T-cell (primary cell): ENCODE measurements around the gene PARP8. TPM values are rescaled to one million over a fixed set of nuclear protein-coding genes. Genes with fewer than 3 reads are reported as not detected.
A peak's percentile ranks its signal among the peaks of the same experiment; 100 is the strongest.

Source experiments
- ATAC-seq, 4 experiments: fragments of 200-7000 bp in 3 of 4; fragments of 150-1000 bp in 1 of 4; cut with Tn5 transposase; replicated peaks in 1 of 4; 1 replicate in 3 of 4; 2 replicates in 1 of 4; pipeline ENCODE4 v1.10.0; 2021; ENCODE audit warnings: moderate library complexity in 3 of 4, mild to moderate bottlenecking in 2 of 4, moderate number of reproducible peaks in 1 of 4
- CTCF ChIA-PET, 2 donors: fragments of 300-600 bp; sonication (Branson Sonifier 250); formaldehyde crosslinking; loops; one replicate each; lab custom pipeline; 2022; ENCODE audit warnings: antibody characterized with exemption in 2 of 2; lab: Charles Lee
- POLR2A ChIA-PET, 2 donors: fragments of 300-600 bp; sonication (Branson Sonifier 250); formaldehyde crosslinking; loops; one replicate each; lab custom pipeline; 2022; ENCODE audit warnings: antibody characterized with exemption in 2 of 2; lab: Charles Lee
- DNase-seq, 35 experiments: peaks; one replicate each; pipeline versions ENCODE4 v3.0.0 to v3.0.0-alpha.2; 2013 to 2023
- H3K27ac ChIP-seq: one replicate; pipeline ENCODE4 v1.5.1; 2013; ENCODE audit warnings: low read length
- H3K27me3 ChIP-seq, 2 experiments: replicated peaks in 1 of 2; 1 replicate in 1 of 2; 2 replicates in 1 of 2; pipeline versions ENCODE4 v1.6.1 to v1.7.0; 2013; ENCODE audit warnings: low read length in 1 of 2, mixed read lengths in 1 of 2; ENCODE audit not compliant: control insufficient read depth in 2 of 2, insufficient read depth in 2 of 2; ENCODE audit errors: extremely low read depth in 1 of 2
- H3K36me3 ChIP-seq, 2 donors: 1 replicate in 1 of 2; 2 replicates in 1 of 2; pipeline versions ENCODE4 v1.6.1 to v1.7.0; 2013; ENCODE audit warnings: low read length in 1 of 2; ENCODE audit not compliant: control insufficient read depth in 2 of 2, insufficient read depth in 1 of 2; ENCODE audit errors: extremely low read depth in 1 of 2
- H3K4me1 ChIP-seq, 2 experiments: 1 replicate in 1 of 2; 2 replicates in 1 of 2; pipeline versions ENCODE4 v1.6.1 to v1.7.0; 2013; ENCODE audit warnings: low read length in 2 of 2, mixed read lengths in 1 of 2; ENCODE audit not compliant: insufficient read depth in 2 of 2, control insufficient read depth in 1 of 2; ENCODE audit errors: extremely low read depth in 1 of 2
- H3K4me3 ChIP-seq, 2 donors: 1 replicate in 1 of 2; 2 replicates in 1 of 2; pipeline versions ENCODE4 v1.5.1 to v1.7.0; 2013; ENCODE audit warnings: mild to moderate bottlenecking in 2 of 2, low read length in 1 of 2, moderate library complexity in 1 of 2; ENCODE audit not compliant: control insufficient read depth in 1 of 2; ENCODE audit errors: extremely low read depth in 1 of 2
- H3K9me3 ChIP-seq: 2 replicates; pipeline ENCODE4 v1.7.0; 2013
- H3K27ac Mint-ChIP-seq, 2 donors: one replicate each; pipeline ENCODE4 v1.8.0; 2020 to 2021; ENCODE audit warnings: mild to moderate bottlenecking in 2 of 2, mixed read lengths in 2 of 2
- H3K27me3 Mint-ChIP-seq, 2 donors: one replicate each; pipeline ENCODE4 v1.8.0; 2021 to 2022; ENCODE audit warnings: mixed read lengths in 2 of 2
- H3K36me3 Mint-ChIP-seq: one replicate; pipeline ENCODE4 v1.8.0; 2021; ENCODE audit warnings: mixed read lengths
- H3K4me1 Mint-ChIP-seq, 3 donors: one replicate each; pipeline ENCODE4 v1.8.0; 2020 to 2022; ENCODE audit warnings: mixed read lengths in 3 of 3, mild to moderate bottlenecking in 1 of 3
- H3K4me3 Mint-ChIP-seq, 3 donors: one replicate each; pipeline ENCODE4 v1.8.0; 2020 to 2022; ENCODE audit warnings: mild to moderate bottlenecking in 3 of 3, mixed read lengths in 3 of 3, moderate library complexity in 3 of 3
- H3K9me3 Mint-ChIP-seq, 3 donors: one replicate each; pipeline ENCODE4 v1.8.0; 2020 to 2022; ENCODE audit warnings: mixed read lengths in 3 of 3
- WGBS: methylation state at CpG from one replicate; pipeline ENCODE4 v1.1.5; 2013; ENCODE audit warnings: missing lambda C conversion rate; ENCODE audit not compliant: insufficient coverage; 5-methylcytosine and 5-hydroxymethylcytosine counted together
- total RNA-seq, 35 experiments: library from RNA in 6 of 35; stranded (reverse) in 6 of 35; fragments of 120-200 nt in 1 of 35; gene quantifications; one replicate each; pipeline versions ENCODE4 v1.2.1 to v1.2.4 and lab custom pipeline; 2013 to 2026

Gene PARP8
- total RNA-seq, 5 donors from 2014 or later (not counting 1 experiment from before 2014, with no cell fraction given): 92.8 to 252 (median 136) TPM

- no peaks in the 10 kb centered on the region for H3K27me3 ChIP-seq
- H3K4me3 ChIP-seq: no peak overlapping the region
- DNase-seq: no peak
- peaks cover 0 to 3% of the 10 kb centered on the region in 2 experiments for H3K4me1 ChIP-seq
- Mint-ChIP-seq H3K4me3 (no peak overlapping the region), H3K4me1 (peaks cover 19 to 30% (median 25%) of the 10 kb centered on the region in 3 donors), H3K27ac (peak overlapping the region; percentile 68 to 79), H3K9me3 (peaks cover 0 to 1% (median under 1%) of the 10 kb centered on the region in 3 donors), H3K36me3 (no peaks in the 10 kb centered on the region), H3K27me3 (no peaks in the 10 kb centered on the region)
- POLR2A ChIA-PET: no interaction called here
- no peak overlapping the region for H3K27ac ChIP-seq
- 60% methylated on average over 2 of the region's 3 CpGs for WGBS
- H3K36me3 ChIP-seq: no peaks in the 10 kb centered on the region
- no peaks in the 10 kb centered on the region for H3K9me3 ChIP-seq
- CTCF ChIA-PET: no interaction called here
- no peak for ATAC-seq
Measured at GRCh38 chr5:50647726-50648125, 18.7 kb upstream of the PARP8 start.

- no peaks in the 10 kb centered on the region for H3K27me3 ChIP-seq
- H3K9me3 ChIP-seq: no peaks in the 10 kb centered on the region
- WGBS: 80% methylated on average over 1 of the region's 3 CpGs
- H3K4me3 Mint-ChIP-seq: no peak overlapping the region
- H3K27ac ChIP-seq: no peak overlapping the region
- DNase-seq: peak in 2 of 35 experiments; percentile 8 to 23
- H3K36me3 Mint-ChIP-seq: no peaks in the 10 kb centered on the region
- POLR2A ChIA-PET: no interaction called here
- H3K36me3 ChIP-seq: no peaks in the 10 kb centered on the region
- peaks cover 21 to 29% (median 23%) of the 10 kb centered on the region in 3 donors for H3K4me1 Mint-ChIP-seq
- no peak for ATAC-seq
- H3K27me3 Mint-ChIP-seq: no peaks in the 10 kb centered on the region
- CTCF ChIA-PET: no interaction called here
- no peak overlapping the region for H3K27ac Mint-ChIP-seq
- H3K4me1 ChIP-seq: peaks cover 0 to 3% of the 10 kb centered on the region in 2 experiments
- H3K9me3 Mint-ChIP-seq: no peaks in the 10 kb centered on the region
- no peak overlapping the region for H3K4me3 ChIP-seq
Measured at GRCh38 chr5:50653946-50654345, 12.5 kb upstream of the PARP8 start.

- Mint-ChIP-seq H3K9me3 (peaks cover 0 to 1% (median 0%) of the 10 kb centered on the region in 3 donors), H3K4me3 (peak overlapping the region in 1 of 3 donors; percentile 17), H3K36me3 (no peaks in the 10 kb centered on the region), H3K27ac (no peak overlapping the region), H3K4me1 (peaks cover 20 to 28% (median 21%) of the 10 kb centered on the region in 3 donors), H3K27me3 (no peaks in the 10 kb centered on the region)
- 72% methylated on average over 2 of the region's 3 CpGs for WGBS
- POLR2A ChIA-PET: no interaction called here
- H3K4me3 ChIP-seq: no peak overlapping the region
- H3K36me3 ChIP-seq: no peaks in the 10 kb centered on the region
- no peaks in the 10 kb centered on the region for H3K27me3 ChIP-seq
- peaks cover 0 to 3% of the 10 kb centered on the region in 2 experiments for H3K4me1 ChIP-seq
- ATAC-seq: no peak
- DNase-seq: no peak
- CTCF ChIA-PET: no interaction called here
- no peak overlapping the region for H3K27ac ChIP-seq
- H3K9me3 ChIP-seq: no peaks in the 10 kb centered on the region
Measured at GRCh38 chr5:50655067-50655809, 11.2 kb upstream of the PARP8 start.

GRCh38 chr5:50655810-50656205, 10.6 kb upstream of the PARP8 start:
- Histone ChIP-seq H3K27me3 (no peaks in the 10 kb centered on the region), H3K4me1 (peaks cover 0 to 3% of the 10 kb centered on the region in 2 experiments), H3K36me3 (no peaks in the 10 kb centered on the region), H3K4me3 (no peak overlapping the region), H3K9me3 (no peaks in the 10 kb centered on the region), H3K27ac (no peak overlapping the region)
- no peak for ATAC-seq
- ChIA-PET POLR2A (interaction anchor here in 1 of 2 donors (0.5 kb wide), 1 partner anchor 94 kb away, joined by 3 read pairs; no protein-coding TSS in a partner anchor), CTCF (no interaction called here)
- Mint-ChIP-seq H3K4me1 (peaks cover 20 to 28% (median 21%) of the 10 kb centered on the region in 3 donors), H3K36me3 (no peaks in the 10 kb centered on the region), H3K4me3 (peak overlapping the region in 1 of 3 donors; percentile 17), H3K27ac (no peak overlapping the region), H3K27me3 (no peaks in the 10 kb centered on the region), H3K9me3 (peaks cover 0 to 3% (median 0%) of the 10 kb centered on the region in 3 donors)
- DNase-seq: no peak
- WGBS: 100% methylated on average over 1 of the region's 2 CpGs

- Mint-ChIP-seq H3K4me1 (peaks cover 20 to 28% (median 21%) of the 10 kb centered on the region in 3 donors), H3K36me3 (no peaks in the 10 kb centered on the region), H3K4me3 (no peak overlapping the region), H3K27ac (no peak overlapping the region), H3K9me3 (peaks cover 0 to 3% (median 0%) of the 10 kb centered on the region in 3 donors), H3K27me3 (no peaks in the 10 kb centered on the region)
- 100% methylated on average over 2 of the region's 5 CpGs for WGBS
- Histone ChIP-seq H3K27ac (no peak overlapping the region), H3K4me1 (peaks cover 0 to 3% of the 10 kb centered on the region in 2 experiments), H3K4me3 (no peak overlapping the region), H3K27me3 (no peaks in the 10 kb centered on the region), H3K9me3 (no peaks in the 10 kb centered on the region), H3K36me3 (no peaks in the 10 kb centered on the region)
- CTCF ChIA-PET: no interaction called here
- POLR2A ChIA-PET: no interaction called here
- DNase-seq (no peak), ATAC-seq (no peak)
Measured at GRCh38 chr5:50657044-50657443, 9.4 kb upstream of the PARP8 start.

- ATAC-seq: no peak
- Mint-ChIP-seq H3K9me3 (peaks cover 0 to 3% (median 0%) of the 10 kb centered on the region in 3 donors), H3K27ac (no peak overlapping the region), H3K4me1 (peaks cover 20 to 37% (median 25%) of the 10 kb centered on the region in 3 donors), H3K4me3 (no peak overlapping the region), H3K27me3 (no peaks in the 10 kb centered on the region), H3K36me3 (no peaks in the 10 kb centered on the region)
- Histone ChIP-seq H3K36me3 (no peaks in the 10 kb centered on the region), H3K4me1 (peaks cover 0 to 3% of the 10 kb centered on the region in 2 experiments), H3K27ac (no peak overlapping the region), H3K9me3 (no peaks in the 10 kb centered on the region), H3K4me3 (no peak overlapping the region), H3K27me3 (no peaks in the 10 kb centered on the region)
- POLR2A ChIA-PET: no interaction called here
- no peak for DNase-seq
- CTCF ChIA-PET: interaction anchor here in 1 of 2 donors (0.6 kb wide), 1 partner anchor 66 kb away, joined by 3 read pairs; no protein-coding TSS in a partner anchor
- no CpG with 5 or more reads among the region's 1 CpG for WGBS
Measured at GRCh38 chr5:50658246-50658645, 8.2 kb upstream of the PARP8 start.
